GM19328 (cell line): Measurements from ENCODE around the gene AMER2.
"Not testable (repeated sequence)": the region's sequence is repeated elsewhere in the genome, so short reads cannot be mapped to it uniquely, and the experiment has no call there.

ENCODE experiments used
- ATAC-seq: cut with Tn5 transposase; IDR thresholded peaks from one replicate; pipeline ENCODE4 v1.9.1; 2021; ENCODE audit warnings: mild to moderate bottlenecking, moderate library complexity; ENCODE audit not compliant: unreplicated experiment

Gene AMER2

GRCh38 chr13:25181597-25181996 is 9.5 kb upstream of the AMER2 start:
- peak; percentile 8 for ATAC-seq

- peak; percentile 61 for ATAC-seq
Observed at GRCh38 chr13:25180775-25181537, 8.9 kb upstream of the AMER2 start.

- no peak for ATAC-seq
Observed at GRCh38 chr13:25179832-25180774, 8.0 kb upstream of the AMER2 start.

- no peak for ATAC-seq
Observed at GRCh38 chr13:25179011-25179410, 6.9 kb upstream of the AMER2 start.

- no peak for ATAC-seq
Observed at GRCh38 chr13:25178070-25178469, 6.0 kb upstream of the AMER2 start.

- no peak for ATAC-seq
Observed at GRCh38 chr13:25177636-25178035, 5.5 kb upstream of the AMER2 start.

- ATAC-seq: no peak
Observed at GRCh38 chr13:25177012-25177411, 4.9 kb upstream of the AMER2 start.

GRCh38 chr13:25175431-25175830 is 3.3 kb upstream of the AMER2 start:
- no peak for ATAC-seq

- ATAC-seq: no peak
Observed at GRCh38 chr13:25175026-25175425, 2.9 kb upstream of the AMER2 start.

- ATAC-seq: no peak
Observed at GRCh38 chr13:25174304-25174703, 2.2 kb upstream of the AMER2 start.

GRCh38 chr13:25172303-25172630 is 179 bp upstream of the AMER2 start:
- ATAC-seq: no peak

- no peak for ATAC-seq
Observed at GRCh38 chr13:25171170-25171516, 945 bp downstream of the AMER2 start.

GRCh38 chr13:25170554-25171111 is 1.5 kb downstream of the AMER2 start:
- no peak for ATAC-seq

- ATAC-seq: no peak
Observed at GRCh38 chr13:25169951-25170553, 2.0 kb downstream of the AMER2 start.

GRCh38 chr13:25169356-25169755 is 2.7 kb downstream of the AMER2 start:
- ATAC-seq: no peak

GRCh38 chr13:25168790-25169189 is 3.3 kb downstream of the AMER2 start:
- ATAC-seq: no peak

GRCh38 chr13:25167382-25168174 is 4.5 kb downstream of the AMER2 start:
- ATAC-seq: no peak

- ATAC-seq: no peak
Observed at GRCh38 chr13:25166306-25166705, 5.8 kb downstream of the AMER2 start.

- ATAC-seq: no peak
Observed at GRCh38 chr13:25165663-25166062, 6.4 kb downstream of the AMER2 start.

GRCh38 chr13:25165163-25165562 is 6.9 kb downstream of the AMER2 start:
- not testable (repeated sequence) for ATAC-seq

GRCh38 chr13:25157681-25158080 is 14.4 kb downstream of the AMER2 start:
- ATAC-seq: no peak
